Measurements from ENCODE around the gene HEMGN.

DNA sequence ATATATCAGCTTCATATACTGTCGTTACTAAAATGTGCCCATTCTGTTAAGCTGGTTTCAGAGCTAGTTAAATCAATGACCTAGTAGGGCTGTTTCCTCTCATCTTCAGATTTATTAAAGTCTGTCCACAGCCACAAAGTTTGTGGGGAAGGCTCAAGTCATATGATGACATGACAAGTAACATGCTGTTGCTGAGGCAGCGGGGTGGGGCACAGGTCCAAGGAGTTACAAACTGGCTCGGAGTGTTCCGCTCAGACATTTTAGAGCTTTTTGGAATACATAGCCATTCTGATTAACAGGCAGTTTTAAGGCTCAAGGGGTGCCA lies 42.5 kb upstream of the HEMGN start:
- no peak for TF ChIP-seq POLR2A (IDR thresholded peaks at IDR 0.05; ENCODE audit: low read depth, low read length)
- TF ChIP-seq POLR2AphosphoS5 (IDR thresholded peaks at IDR 0.05; ENCODE audit: low read depth, low read length), result no peak
- no peak for TF ChIP-seq TAF1 (IDR thresholded peaks at IDR 0.05; ENCODE audit: borderline replicate concordance, low read depth, low read length)
